Heart right ventricle (tissue), 16 donors: ENCODE data around the gene PUM1. TPM values are rescaled to one million over a fixed set of nuclear protein-coding genes. Genes with fewer than 3 reads are reported as not detected.

ENCODE experiments used
- ATAC-seq, 8 donors: fragments of 200-7000 bp; cut with Tn5 transposase; one replicate each; pipeline ENCODE4 v1.9.1; 2020; ENCODE audit warnings: mild to moderate bottlenecking in 8 of 8, moderate library complexity in 8 of 8, moderate number of reproducible peaks in 1 of 8
- DNase-seq, 2 donors: peaks; one replicate each; pipeline ENCODE4 v3.0.0-alpha.2; 2020
- H3K27ac ChIP-seq, 10 donors: fragments of 200-600 bp; sonication (generic) in 2 of 10; one replicate each; pipeline versions ENCODE4 v1.5.0 to v1.8.0; 2020 to 2022; ENCODE audit warnings: mild to moderate bottlenecking in 3 of 10
- H3K27me3 ChIP-seq, 7 donors: fragments of 200-600 bp; one replicate each; pipeline ENCODE4 v1.8.0; 2021 to 2022; ENCODE audit warnings: mild to moderate bottlenecking in 2 of 7
- H3K36me3 ChIP-seq, 9 donors: fragments of 200-600 bp; sonication (generic) in 1 of 9; one replicate each; pipeline versions ENCODE4 v1.5.0 to v1.8.0; 2020 to 2022; ENCODE audit warnings: mild to moderate bottlenecking in 2 of 9
- H3K4me1 ChIP-seq, 9 donors: fragments of 200-600 bp; sonication (generic) in 1 of 9; one replicate each; pipeline versions ENCODE4 v1.5.0 to v1.8.0; 2020 to 2022; ENCODE audit warnings: mild to moderate bottlenecking in 4 of 9
- H3K4me3 ChIP-seq, 10 donors: fragments of 200-600 bp; sonication (generic) in 2 of 10; one replicate each; pipeline versions ENCODE4 v1.5.0 to v1.8.0; 2020 to 2022; ENCODE audit warnings: mild to moderate bottlenecking in 7 of 10, moderate library complexity in 2 of 10
- H3K9me3 ChIP-seq, 11 donors: fragments of 200-600 bp in 10 of 11; sonication (generic) in 2 of 11; one replicate each; pipeline versions ENCODE4 v1.5.0 to v1.8.0; 2013 to 2022; ENCODE audit warnings: mild to moderate bottlenecking in 2 of 11, control low read depth in 1 of 11, moderate library complexity in 1 of 11
- CTCF ChIP-seq, 9 donors: fragments of 200-600 bp; sonication (generic) in 2 of 9; IDR thresholded peaks; one replicate each; pipeline versions ENCODE4 v1.5.0 to v1.8.0; 2021 to 2022; ENCODE audit warnings: antibody characterized with exemption in 9 of 9, mild to moderate bottlenecking in 5 of 9, moderate library complexity in 1 of 9
- WGBS, 2 donors: extraction: QIAGEN DNeasy Blood & Tissue Kit; methylation state at CpG; one replicate each; pipeline ENCODE4 v1.1.7; 2013; ENCODE audit warnings: inconsistent platforms in 1 of 2; 5-methylcytosine and 5-hydroxymethylcytosine counted together
- intact Hi-C, 10 donors: fragments of 100-400 bp; cut with DNase I; formaldehyde crosslinking; loops; one replicate each; pipeline versions ENCODE4 v1.11.1 to v1.14.2; 2022
- polyA plus RNA-seq, 2 donors: library from polyadenylated mRNA; stranded (reverse); fragments of 200-250 nt; gene quantifications; one replicate each; pipeline ENCODE4 v1.2.3, GENCODE V29; 2013
- total RNA-seq, 10 donors: library from RNA; stranded (reverse); fragmentation: NEBNext Ultra II Directional in 3 of 10; extraction: Animal tissue kit (Norgen Biotek cat#: 25700) in 3 of 10; gene quantifications; one replicate each; pipeline versions ENCODE4 v1.2.1 to v1.2.4, GENCODE V29; 2021 to 2023
- donor health status: Arrhythmogenic right ventricular cardiomyopathy.
- donor health status: ischemic (EF 13 %, LVEDD 7.1; RV severe dilation, severe dysfunction).
- donor health status: healthy with polysubstance abuse.
- donor health status: DM: no; HTN: yes; CAD: no.
- donor health status: DM: no; HTN: no; CAD: no.
- donor health status: ischemic (EF 25% LVEDD 6.9; RV normal size, moderate dysfunction).
- donor health status: ischemic (EF 25% LVEDD 5.7; RV mildly dilated, moderate dysfunction).
- donor health status: healthy.
- donor health status: DM: yes; HTN: yes; CAD: no.
- donor health status: Ischemic cardiomyopathy.
- donor health status: ischemic (EF 35%, LVEDD 5.7; RV mildly dilated, moderate dysfunction).
- donor health status: nonischemic (EF 11% LVEDD 7.7; RV severe dilation, severe dysfunction).
- donor health status: DM: yes; HTN: yes; CAD: no.
- donor health status: PGD.
- donor health status: ischemic (EF 29% LVEDD 5.4; RV normal size, mild dysfunction).
- donor health status: nonischemic (EF 23%, LVEDD 6.1; RV moderate dilation, normal function).

Gene PUM1
- total and polyA plus RNA-seq, 12 donors, result 13.5 to 91.2 (median 81.0) TPM

GRCh38 chr1:30905403-30905802, 160.1 kb downstream of the PUM1 start:
- WGBS, 2 donors, result 87 to 89% methylated on average over 1 of the region's 1 CpG
- H3K36me3 ChIP-seq, result no peaks in the 10 kb centered on the region
- ATAC-seq (no peak), DNase-seq (no peak)
- H3K27ac ChIP-seq, result no peak overlapping the region
- H3K4me3 ChIP-seq, result no peak overlapping the region
- no peaks in the 10 kb centered on the region for H3K9me3 ChIP-seq
- no peak for TF ChIP-seq CTCF (IDR thresholded peaks at IDR 0.05)
- intact Hi-C loops, result loop anchor here in 3 of 10 donors (5.0 to 10.0 kb wide), 3 partner anchors 51 to 183 kb away; partner anchors contain the start of gene MATN1 (in 1 of the 3)
- H3K27me3 ChIP-seq, result peaks cover 0 to 27% (median 0%) of the 10 kb centered on the region in 7 donors
- H3K4me1 ChIP-seq, result peaks cover 17 to 69% (median 54%) of the 10 kb centered on the region in 9 donors

DNA sequence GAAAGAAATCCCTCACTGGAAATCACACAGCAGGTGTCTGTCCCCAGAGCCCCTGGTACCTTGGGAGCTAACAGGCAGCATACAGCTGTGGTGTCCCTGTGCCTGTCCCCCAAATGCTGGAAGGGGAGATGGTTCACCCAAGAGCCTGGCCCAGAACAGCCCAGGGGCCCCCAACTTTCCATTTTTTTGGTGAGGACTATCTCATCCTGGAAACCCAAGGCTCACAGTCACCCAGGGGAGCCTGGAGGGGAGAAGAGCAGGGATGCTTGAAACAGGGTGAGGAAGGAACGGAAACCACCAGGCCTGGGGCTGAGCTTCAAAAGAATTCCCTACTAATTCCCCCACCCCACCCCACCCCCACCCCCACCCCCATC, 160.6 kb downstream of the PUM1 start:
- H3K4me1 ChIP-seq, result peaks cover 17 to 69% (median 52%) of the 10 kb centered on the region in 9 donors
- no peak for DNase-seq

DNA sequence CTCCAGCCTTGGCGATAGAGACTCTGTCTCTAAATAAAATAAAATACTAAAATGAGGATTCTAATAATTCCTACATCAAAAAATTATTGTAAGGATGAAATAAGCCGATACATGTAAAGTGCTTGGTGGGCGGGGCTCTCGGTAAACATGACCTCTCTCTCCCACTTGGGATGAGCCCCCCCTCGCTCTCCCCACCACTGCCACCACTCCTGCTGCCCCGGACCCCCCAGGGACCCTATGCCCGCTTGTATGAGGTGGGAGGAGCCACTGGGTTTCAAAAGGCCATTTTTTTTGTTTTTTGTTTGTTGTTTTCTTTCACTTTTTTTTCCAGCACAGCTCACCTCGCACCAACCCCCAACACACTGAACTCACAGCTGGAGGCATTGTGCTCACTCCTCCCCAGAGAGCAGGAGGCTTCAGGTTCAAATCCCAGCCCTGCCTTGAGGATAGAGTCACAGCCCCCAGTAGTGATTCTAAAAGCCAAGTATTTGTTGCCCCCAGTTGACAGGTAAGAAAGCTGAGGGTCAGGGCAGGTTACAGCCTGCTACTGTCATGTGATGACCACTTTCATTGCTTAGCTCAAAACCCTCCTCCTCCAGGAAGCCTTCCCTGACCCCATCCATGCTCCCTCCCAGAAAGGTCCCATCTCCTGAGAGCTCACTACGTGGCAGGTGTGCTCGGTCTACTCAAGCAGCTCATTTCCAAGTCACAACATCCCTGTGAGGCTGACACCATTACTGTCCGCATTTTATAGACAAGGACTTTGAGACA, 161.1 kb downstream of the PUM1 start:
- Histone ChIP-seq H3K4me3 (no peak overlapping the region), H3K27ac (no peak overlapping the region), H3K27me3 (peaks cover 0 to 22% (median 0%) of the 10 kb centered on the region in 7 donors), H3K4me1 (peaks cover 17 to 67% (median 48%) of the 10 kb centered on the region in 9 donors), H3K9me3 (no peaks in the 10 kb centered on the region), H3K36me3 (no peaks in the 10 kb centered on the region)
- intact Hi-C loops, result loop anchor here in 1 of 10 donors (10.0 kb wide), 1 partner anchor 50 kb away; no protein-coding TSS in a partner anchor
- no peak for TF ChIP-seq CTCF (IDR thresholded peaks at IDR 0.05)
- DNase-seq, result no peak
- ATAC-seq, result no peak
- 81 to 84% methylated on average over 11 of the region's 11 CpGs for WGBS, 2 donors

More for the DNA sequence above, 160.6 kb downstream of the PUM1 start:
- 75 to 94% methylated on average over 1 of the region's 1 CpG for WGBS, 2 donors
- Histone ChIP-seq H3K27me3 (peaks cover 0 to 27% (median 0%) of the 10 kb centered on the region in 7 donors), H3K36me3 (no peaks in the 10 kb centered on the region), H3K9me3 (no peaks in the 10 kb centered on the region), H3K27ac (no peak overlapping the region), H3K4me3 (no peak overlapping the region)
- intact Hi-C loops, result loop anchor here in 3 of 10 donors (5.0 to 10.0 kb wide), 3 partner anchors 50 to 183 kb away; partner anchors contain the start of gene MATN1 (in 1 of the 3)
- no peak for ATAC-seq
- no peak for TF ChIP-seq CTCF (IDR thresholded peaks at IDR 0.05)

GRCh38 chr1:30903343-30904034, 162.0 kb downstream of the PUM1 start:
- Histone ChIP-seq H3K4me3 (no peak overlapping the region), H3K4me1 (peaks cover 17 to 62% (median 42%) of the 10 kb centered on the region in 9 donors), H3K27ac (peak overlapping the region in 9 of 10 donors; percentile 57 to 82 (median 72)), H3K9me3 (no peaks in the 10 kb centered on the region), H3K36me3 (no peaks in the 10 kb centered on the region), H3K27me3 (peaks cover 0 to 15% (median 0%) of the 10 kb centered on the region in 7 donors)
- no peak for TF ChIP-seq CTCF (IDR thresholded peaks at IDR 0.05)
- intact Hi-C loops, result loop anchor here in 1 of 10 donors (10.0 kb wide), 1 partner anchor 49 kb away; no protein-coding TSS in a partner anchor
- WGBS, 2 donors, result 79 to 81% methylated on average over 8 of the region's 8 CpGs
- no peak for ATAC-seq
- DNase-seq, result no peak
